Activated gamma-delta T cell treated with anti-CD3 and anti-CD28 coated beads, Interleukin-2, amount 50 U/mL, for 16 hours (primary cell): ENCODE data around the gene ALG8.
A peak's percentile ranks its signal among the peaks of the same experiment; 100 is the strongest.
"Not testable (repeated sequence)": the region's sequence is repeated elsewhere in the genome, so short reads cannot be mapped to it uniquely, and the experiment has no call there.

Experiments
- DNase-seq: peaks from one replicate; pipeline ENCODE4 v3.0.0-alpha.2; 2020; ENCODE audit warnings: low read depth

The ALG8 gene

GRCh38 chr11:78139422-78140391 lies at the start of gene ALG8:
ALG8 (minus strand) TSS chr11:78139626; CDS start chr11:78139588, 38 bp downstream.
- peak; percentile 95 for DNase-seq

GRCh38 chr11:78188286-78189173 lies 49.1 kb upstream of the ALG8 start, which contains the start of the genes KCTD21 and USP35:
KCTD21 (minus strand) TSS chr11:78188626; CDS start chr11:78174554, 14,072 bp downstream.
USP35 (plus strand) TSS chr11:78188919; CDS start chr11:78196246, 7,327 bp downstream.
- DNase-seq, result peak; percentile 88

GRCh38 chr11:78187366-78188285 lies 48.2 kb upstream of the ALG8 start:
- peak; percentile 68 for DNase-seq

GRCh38 chr11:78181185-78181584 lies 41.8 kb upstream of the ALG8 start:
- DNase-seq, result no peak

- no peak for DNase-seq
These were observed 41.3 kb upstream of the ALG8 start for GRCh38 chr11:78180751-78181150.

- DNase-seq, result no peak
These were observed 40.1 kb upstream of the ALG8 start for GRCh38 chr11:78179459-78180071.

GRCh38 chr11:78177216-78177615 lies 37.8 kb upstream of the ALG8 start:
- no peak for DNase-seq

GRCh38 chr11:78176605-78177141 lies 37.2 kb upstream of the ALG8 start:
- DNase-seq, result no peak

GRCh38 chr11:78175862-78176261 lies 36.4 kb upstream of the ALG8 start:
- not testable (repeated sequence) for DNase-seq

- no peak for DNase-seq
These were observed 32.5 kb upstream of the ALG8 start for GRCh38 chr11:78171951-78172350.

- no peak for DNase-seq
These were observed 31.6 kb upstream of the ALG8 start for GRCh38 chr11:78170874-78171549.

- DNase-seq, result no peak
These were observed 31.0 kb upstream of the ALG8 start for GRCh38 chr11:78170413-78170812.

- DNase-seq, result no peak
These were observed 29.4 kb upstream of the ALG8 start for GRCh38 chr11:78168539-78169477.

- DNase-seq, result no peak
These were observed 27.5 kb upstream of the ALG8 start for GRCh38 chr11:78166855-78167469.

- DNase-seq, result no peak
These were observed 25.0 kb upstream of the ALG8 start for GRCh38 chr11:78164471-78164870.

GRCh38 chr11:78163828-78164227 lies 24.4 kb upstream of the ALG8 start:
- no peak for DNase-seq

GRCh38 chr11:78161962-78162371 lies 22.5 kb upstream of the ALG8 start:
- no peak for DNase-seq

- no peak for DNase-seq
These were observed 21.9 kb upstream of the ALG8 start for GRCh38 chr11:78161346-78161745.
